H9 (cell line): ENCODE results near the gene SPECC1. TPM values are rescaled to one million over a fixed set of nuclear protein-coding genes. Genes with fewer than 3 reads are reported as not detected.

Experiments used
- DNase-seq: peaks from one replicate; pipeline ENCODE4 v3.0.0-alpha.2; 2017
- H2AFZ ChIP-seq: one replicate; pipeline ENCODE4 v1.6.1; 2013; ENCODE audit warnings: mild to moderate bottlenecking, low read length, control low read depth, moderate library complexity
- H2AK5ac ChIP-seq: 2 replicates; pipeline ENCODE4 v1.6.1; 2013; ENCODE audit warnings: low read length, control low read depth, mixed read lengths; ENCODE audit not compliant: insufficient read length
- H2BK120ac ChIP-seq: one replicate; pipeline ENCODE4 v1.6.1; 2013; ENCODE audit warnings: low read depth, mild to moderate bottlenecking, low read length, control low read depth, inconsistent platforms; ENCODE audit not compliant: poor library complexity, severe bottlenecking
- H2BK12ac ChIP-seq: 2 replicates; pipeline ENCODE4 v1.6.1; 2013; ENCODE audit warnings: low read length, control low read depth, mixed read lengths, low read depth; ENCODE audit not compliant: insufficient read length
- H2BK15ac ChIP-seq: 2 replicates; pipeline ENCODE4 v1.6.1; 2013; ENCODE audit warnings: low read depth, low read length, control low read depth
- H2BK20ac ChIP-seq: one replicate; pipeline ENCODE4 v1.6.1; 2013; ENCODE audit warnings: low read depth, mild to moderate bottlenecking, low read length, control low read depth, inconsistent platforms; ENCODE audit not compliant: poor library complexity, severe bottlenecking
- H2BK5ac ChIP-seq: 2 replicates; pipeline ENCODE4 v1.6.1; 2013; ENCODE audit warnings: low read length, control low read depth, mixed read lengths; ENCODE audit not compliant: insufficient read length
- H3K14ac ChIP-seq: 2 replicates; pipeline ENCODE4 v1.6.1; 2013; ENCODE audit warnings: low read length, control low read depth; ENCODE audit not compliant: insufficient read depth
- H3K18ac ChIP-seq: 2 replicates; pipeline ENCODE4 v1.6.1; 2013; ENCODE audit warnings: low read depth, mild to moderate bottlenecking, mixed read lengths, low read length, control low read depth; ENCODE audit not compliant: insufficient read length
- H3K23ac ChIP-seq: 2 replicates; pipeline ENCODE4 v1.6.1; 2013; ENCODE audit warnings: low read length, control low read depth, mixed read lengths, low read depth; ENCODE audit not compliant: insufficient read length
- H3K23me2 ChIP-seq: 2 replicates; pipeline ENCODE4 v1.6.1; 2013; ENCODE audit warnings: low read depth, mild to moderate bottlenecking, mixed read lengths, low read length, control low read depth; ENCODE audit not compliant: insufficient read length, poor library complexity, severe bottlenecking
- H3K27ac ChIP-seq: 2 replicates; pipeline ENCODE4 v1.5.1; 2013; ENCODE audit warnings: low read length, control low read depth, mixed read lengths, low read depth; ENCODE audit not compliant: insufficient read length
- H3K27me3 ChIP-seq: 2 replicates; pipeline ENCODE4 v1.6.1; 2013; ENCODE audit warnings: low read length, control low read depth, inconsistent platforms; ENCODE audit not compliant: insufficient read depth
- H3K4ac ChIP-seq: 2 replicates; pipeline ENCODE4 v1.6.1; 2013; ENCODE audit warnings: low read depth, mild to moderate bottlenecking, control low read depth, inconsistent platforms, low read length, moderate library complexity
- H3K4me1 ChIP-seq: 2 replicates; pipeline ENCODE4 v1.6.1; 2013; ENCODE audit warnings: low read length, control low read depth, inconsistent platforms; ENCODE audit not compliant: insufficient read depth
- H3K4me2 ChIP-seq: 2 replicates; pipeline ENCODE4 v1.6.1; 2013; ENCODE audit warnings: low read length, control low read depth, mixed read lengths; ENCODE audit not compliant: insufficient read length, insufficient read depth
- H3K56ac ChIP-seq: 2 replicates; pipeline ENCODE4 v1.6.1; 2013; ENCODE audit warnings: low read depth, mild to moderate bottlenecking, mixed read lengths, low read length, control low read depth; ENCODE audit not compliant: insufficient read length
- H3K79me1 ChIP-seq: 2 replicates; pipeline ENCODE4 v1.6.1; 2013; ENCODE audit warnings: low read depth, mild to moderate bottlenecking, moderate library complexity, low read length, control low read depth, inconsistent platforms; ENCODE audit not compliant: insufficient read depth, poor library complexity, severe bottlenecking
- H3K79me2 ChIP-seq: 2 replicates; pipeline ENCODE4 v1.6.1; 2013; ENCODE audit warnings: low read length, control low read depth, inconsistent platforms; ENCODE audit not compliant: insufficient read depth
- H3K9ac ChIP-seq: 2 replicates; pipeline ENCODE4 v1.6.1; 2013; ENCODE audit warnings: low read length, control low read depth, mixed read lengths; ENCODE audit not compliant: insufficient read length; ENCODE audit errors: extremely low read depth
- H3K9me3 ChIP-seq: one replicate; pipeline ENCODE4 v1.6.1; 2013; ENCODE audit warnings: low read depth, low read length, inconsistent platforms; ENCODE audit not compliant: control insufficient read depth
- H3T11ph ChIP-seq: one replicate; pipeline ENCODE4 v1.6.1; 2013; ENCODE audit warnings: mild to moderate bottlenecking, low read length, control low read depth, inconsistent platforms
- H4K20me1 ChIP-seq: one replicate; pipeline ENCODE4 v1.6.1; 2013; ENCODE audit not compliant: control insufficient read depth, insufficient read length, insufficient read depth
- H4K5ac ChIP-seq: 2 replicates; pipeline ENCODE4 v1.6.1; 2013; ENCODE audit warnings: low read depth, mild to moderate bottlenecking, mixed read lengths, low read length, control low read depth; ENCODE audit not compliant: insufficient read length
- H4K8ac ChIP-seq: replicated peaks from 2 replicates; pipeline ENCODE4 v1.6.1; 2013; ENCODE audit warnings: low read length, control low read depth, mixed read lengths, low read depth; ENCODE audit not compliant: insufficient read length
- H4K91ac ChIP-seq: 2 replicates; pipeline ENCODE4 v1.6.1; 2013; ENCODE audit warnings: low read depth, mild to moderate bottlenecking, moderate library complexity, mixed read lengths, low read length, control low read depth; ENCODE audit not compliant: insufficient read length
- H3K27ac Mint-ChIP-seq, 3 experiments: 2 replicates in 2 of 3; 3 replicates in 1 of 3; pipeline ENCODE4 v1.8.0; 2020 to 2021; ENCODE audit warnings: mixed read lengths in 3 of 3, mild to moderate bottlenecking in 1 of 3, moderate library complexity in 1 of 3
- H3K27me3 Mint-ChIP-seq: 2 replicates; pipeline ENCODE4 v1.8.0; 2021; ENCODE audit warnings: low read depth, mild to moderate bottlenecking, moderate library complexity, mixed read lengths
- H3K36me3 Mint-ChIP-seq, 3 experiments: 2 replicates in 2 of 3; 3 replicates in 1 of 3; pipeline ENCODE4 v1.8.0; 2020 to 2021; ENCODE audit warnings: low read depth in 3 of 3, mixed read lengths in 3 of 3; ENCODE audit not compliant: insufficient read depth in 1 of 3
- H3K4me1 Mint-ChIP-seq, 2 experiments: 2 replicates each; pipeline ENCODE4 v1.8.0; 2020; ENCODE audit warnings: mixed read lengths in 2 of 2
- H3K4me3 Mint-ChIP-seq, 2 experiments: 2 replicates in 1 of 2; 3 replicates in 1 of 2; pipeline ENCODE4 v1.8.0; 2020 to 2021; ENCODE audit warnings: mild to moderate bottlenecking in 2 of 2, mixed read lengths in 2 of 2, moderate library complexity in 1 of 2
- H3K9me3 Mint-ChIP-seq, 2 experiments: 2 replicates in 1 of 2; 3 replicates in 1 of 2; pipeline ENCODE4 v1.8.0; 2020; ENCODE audit warnings: mild to moderate bottlenecking in 2 of 2, mixed read lengths in 2 of 2, moderate library complexity in 1 of 2
- WGBS: extraction: QIAGEN DNeasy Blood & Tissue Kit; methylation state at CpG from one replicate; pipeline ENCODE4 v1.1.7; 2013; ENCODE audit warnings: missing lambda C conversion rate, low lambda C conversion rate, mixed read lengths; ENCODE audit not compliant: insufficient read length; ENCODE audit errors: extremely low coverage; 5-methylcytosine and 5-hydroxymethylcytosine counted together
- total RNA-seq: library from RNA; stranded (reverse); gene quantifications from 2 replicates; pipeline ENCODE4 v1.2.1, GENCODE V29; 2021
- TF ChIP-seq, protein P1 (sequence below): fragments of 200-600 bp; sonication (generic); conservative IDR thresholded peaks from 3 replicates; pipeline ENCODE4 v1.8.0; 2021; ENCODE audit warnings: antibody characterized with exemption, mild to moderate bottlenecking

Gene SPECC1
- total RNA-seq, 1 experiment from 2014 or later, result 65.7 TPM

DNA sequence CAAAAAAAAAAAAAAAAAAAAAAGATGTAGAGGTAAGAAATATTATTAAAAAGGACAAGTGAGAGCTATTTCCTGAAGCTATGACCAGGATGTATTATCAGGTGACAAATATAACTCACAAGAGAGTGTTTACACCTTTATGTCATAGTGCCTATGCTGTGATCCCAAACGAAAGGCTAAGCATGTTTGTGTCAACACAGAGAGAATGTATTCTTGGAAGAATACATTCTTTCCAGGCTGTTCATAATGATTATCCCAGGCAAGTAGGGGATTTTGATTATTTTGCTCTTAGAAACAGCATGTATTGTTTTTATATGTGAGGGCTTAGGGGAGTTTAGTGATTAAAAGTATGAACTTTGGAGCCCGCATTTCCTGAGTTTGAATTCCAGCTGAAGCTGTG is 175.0 kb downstream of the SPECC1 start:
- Histone ChIP-seq H4K5ac (no peak overlapping the region), H2BK120ac (no peak overlapping the region), H2BK15ac (no peak overlapping the region), H2BK20ac (no peak overlapping the region), H3K23me2 (no peaks in the 10 kb centered on the region), H3K27me3 (no peaks in the 10 kb centered on the region), H3K18ac (no peak overlapping the region), H3K79me1 (peaks cover 11% of the 10 kb centered on the region), H3T11ph (no peak overlapping the region), H3K27ac (no peak overlapping the region), H3K14ac (no peak overlapping the region), H3K9ac (no peak overlapping the region), H3K4me2 (no peak overlapping the region), H2AK5ac (no peak overlapping the region), H4K91ac (no peak overlapping the region), H3K9me3 (no peaks in the 10 kb centered on the region), H2BK5ac (no peak overlapping the region), H3K79me2 (peaks cover 16% of the 10 kb centered on the region; the same call in 1 of the 2 replicates), H4K8ac (no peak overlapping the region), H3K4me1 (peaks cover 11% of the 10 kb centered on the region), H4K20me1 (no peaks in the 10 kb centered on the region), H2AFZ (no peak overlapping the region), H3K23ac (no peak overlapping the region), H3K4ac (no peak overlapping the region), H3K56ac (no peak overlapping the region), H2BK12ac (no peak overlapping the region)
- Mint-ChIP-seq H3K27ac (no peak overlapping the region), H3K4me1 (peaks cover 38 to 44% of the 10 kb centered on the region in 2 experiments), H3K4me3 (no peak overlapping the region), H3K27me3 (no peaks in the 10 kb centered on the region), H3K36me3 (no peaks in the 10 kb centered on the region; a peak in 1 of 7 replicates), H3K9me3 (no peaks in the 10 kb centered on the region)
- TF ChIP-seq, protein P1, sequence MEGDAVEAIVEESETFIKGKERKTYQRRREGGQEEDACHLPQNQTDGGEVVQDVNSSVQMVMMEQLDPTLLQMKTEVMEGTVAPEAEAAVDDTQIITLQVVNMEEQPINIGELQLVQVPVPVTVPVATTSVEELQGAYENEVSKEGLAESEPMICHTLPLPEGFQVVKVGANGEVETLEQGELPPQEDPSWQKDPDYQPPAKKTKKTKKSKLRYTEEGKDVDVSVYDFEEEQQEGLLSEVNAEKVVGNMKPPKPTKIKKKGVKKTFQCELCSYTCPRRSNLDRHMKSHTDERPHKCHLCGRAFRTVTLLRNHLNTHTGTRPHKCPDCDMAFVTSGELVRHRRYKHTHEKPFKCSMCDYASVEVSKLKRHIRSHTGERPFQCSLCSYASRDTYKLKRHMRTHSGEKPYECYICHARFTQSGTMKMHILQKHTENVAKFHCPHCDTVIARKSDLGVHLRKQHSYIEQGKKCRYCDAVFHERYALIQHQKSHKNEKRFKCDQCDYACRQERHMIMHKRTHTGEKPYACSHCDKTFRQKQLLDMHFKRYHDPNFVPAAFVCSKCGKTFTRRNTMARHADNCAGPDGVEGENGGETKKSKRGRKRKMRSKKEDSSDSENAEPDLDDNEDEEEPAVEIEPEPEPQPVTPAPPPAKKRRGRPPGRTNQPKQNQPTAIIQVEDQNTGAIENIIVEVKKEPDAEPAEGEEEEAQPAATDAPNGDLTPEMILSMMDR, result no peak
- DNase-seq, result no peak
- WGBS, result no CpG with 5 or more reads among the region's 2 CpGs
